H1 (cell line): ENCODE data around the gene MICU2. TPM values are rescaled to one million over a fixed set of nuclear protein-coding genes. Genes with fewer than 3 reads are reported as not detected.

ENCODE experiments used
- CTCF ChIA-PET: fragments of 300-600 bp; sonication (Branson Sonifier 250); formaldehyde crosslinking; loops from one replicate; lab custom pipeline; 2021; ENCODE audit not compliant: partially characterized antibody; lab: Charles Lee
- POLR2A ChIA-PET: fragments of 300-600 bp; sonication (Branson Sonifier 250); formaldehyde crosslinking; loops from one replicate; lab custom pipeline; 2021; ENCODE audit warnings: inconsistent platforms; ENCODE audit not compliant: partially characterized antibody; lab: Charles Lee
- DNase-seq, 2 experiments: peaks; one replicate each; pipeline versions ENCODE4 v3.0.0 to v3.0.0-alpha.2; 2010 to 2022; ENCODE audit warnings: low spot score in 2 of 2, low read depth in 1 of 2, mixed read lengths in 1 of 2
- FAIRE-seq: peaks from 2 replicates; lab custom pipeline; 2011; peaks lifted over from hg19 to GRCh38; lab: Jason Lieb, UNC
- H2AFZ ChIP-seq: 2 replicates; pipeline ENCODE4 v1.8.1; 2012; ENCODE audit warnings: low read length, inconsistent platforms
- H2AK5ac ChIP-seq: 2 replicates; pipeline ENCODE4 v1.6.1; 2013; ENCODE audit warnings: low read depth, low read length
- H2BK120ac ChIP-seq: replicated peaks from 2 replicates; pipeline ENCODE3; 2013; ENCODE audit warnings: low read depth, low read length, inconsistent platforms
- H2BK12ac ChIP-seq: 2 replicates; pipeline ENCODE4 v1.6.1; 2013; ENCODE audit warnings: low read depth, low read length
- H2BK15ac ChIP-seq: 2 replicates; pipeline ENCODE4 v1.6.1; 2013; ENCODE audit warnings: low read length
- H2BK20ac ChIP-seq: 2 replicates; pipeline ENCODE4 v1.6.1; 2013; ENCODE audit warnings: low read length
- H2BK5ac ChIP-seq: 2 replicates; pipeline ENCODE4 v1.6.1; 2013; ENCODE audit warnings: low read depth, low read length
- H3K14ac ChIP-seq: 2 replicates; pipeline ENCODE4 v1.6.1; 2013; ENCODE audit warnings: inconsistent platforms; ENCODE audit not compliant: insufficient read length
- H3K18ac ChIP-seq: 2 replicates; pipeline ENCODE4 v1.6.1; 2013; ENCODE audit warnings: low read length; ENCODE audit errors: extremely low read depth
- H3K23ac ChIP-seq: 2 replicates; pipeline ENCODE4 v1.6.1; 2013; ENCODE audit warnings: inconsistent platforms; ENCODE audit not compliant: insufficient read length
- H3K23me2 ChIP-seq: 2 replicates; pipeline ENCODE4 v1.6.1; 2013; ENCODE audit warnings: low read depth, low read length
- H3K27ac ChIP-seq: 2 replicates; pipeline ENCODE4 v1.6.1; 2011; ENCODE audit warnings: low read depth, low read length, inconsistent platforms
- H3K27me3 ChIP-seq, 4 experiments: replicated peaks in 1 of 4; 1 replicate in 1 of 4; 2 replicates in 3 of 4; pipeline versions ENCODE4 v1.6.1 to v1.8.1; 2011 to 2013; ENCODE audit warnings: low read length in 3 of 4, mild to moderate bottlenecking in 3 of 4, inconsistent platforms in 2 of 4, mixed read lengths in 2 of 4, moderate library complexity in 1 of 4; ENCODE audit not compliant: control insufficient read depth in 3 of 4, insufficient read depth in 3 of 4; ENCODE audit errors: extremely low read depth in 1 of 4
- H3K36me3 ChIP-seq, 4 experiments: 2 replicates each; pipeline versions ENCODE4 v1.6.1 to v1.8.1; 2011 to 2013; ENCODE audit warnings: mild to moderate bottlenecking in 4 of 4, low read length in 3 of 4, moderate library complexity in 2 of 4, control low read depth in 1 of 4, inconsistent platforms in 1 of 4; ENCODE audit not compliant: insufficient read depth in 4 of 4, control insufficient read depth in 2 of 4
- H3K4ac ChIP-seq: replicated peaks from 2 replicates; pipeline ENCODE3; 2013; ENCODE audit warnings: low read length, low read depth, mixed read lengths, inconsistent platforms; ENCODE audit not compliant: insufficient read length
- H3K4me1 ChIP-seq, 4 experiments: replicated peaks in 1 of 4; 1 replicate in 1 of 4; 2 replicates in 3 of 4; pipeline versions ENCODE4 v1.6.1 to v1.8.1; 2011 to 2013; ENCODE audit warnings: low read length in 3 of 4, inconsistent platforms in 2 of 4, mixed read lengths in 1 of 4; ENCODE audit not compliant: insufficient read depth in 4 of 4, control insufficient read depth in 3 of 4
- H3K4me2 ChIP-seq, 2 experiments: 2 replicates each; pipeline versions ENCODE4 v1.6.1 to v1.8.1; 2011 to 2013; ENCODE audit warnings: low read depth in 2 of 2, low read length in 2 of 2, control low read depth in 1 of 2, inconsistent platforms in 1 of 2, mild to moderate bottlenecking in 1 of 2; ENCODE audit not compliant: insufficient read depth in 1 of 2
- H3K4me3 ChIP-seq, 4 experiments: fragments of 200-600, 300-600 bp in 1 of 4; sonication (generic), shearing (Covaris generic), sonication (Bioruptor Twin) in 1 of 4; 2 replicates each; pipeline versions ENCODE4 v1.5.1 to v1.8.1; 2011 to 2016; ENCODE audit warnings: low read length in 4 of 4, low read depth in 3 of 4, control low read depth in 2 of 4, inconsistent platforms in 2 of 4, mild to moderate bottlenecking in 2 of 4, mixed read lengths in 1 of 4, moderate library complexity in 1 of 4; ENCODE audit not compliant: insufficient read depth in 2 of 4; ENCODE audit errors: extremely low read depth in 1 of 4
- H3K56ac ChIP-seq: replicated peaks from 2 replicates; pipeline ENCODE3; 2013; ENCODE audit warnings: low read depth, mild to moderate bottlenecking, mixed read lengths, low read length, inconsistent platforms; ENCODE audit not compliant: insufficient read length
- H3K79me1 ChIP-seq: 2 replicates; pipeline ENCODE4 v1.6.1; 2013; ENCODE audit warnings: low read depth, low read length, control low read depth
- H3K79me2 ChIP-seq, 2 experiments: 2 replicates each; pipeline versions ENCODE4 v1.6.1 to v1.8.1; 2012 to 2013; ENCODE audit warnings: low read length in 2 of 2, mild to moderate bottlenecking in 2 of 2, inconsistent platforms in 1 of 2; ENCODE audit not compliant: insufficient read depth in 2 of 2, control insufficient read depth in 1 of 2
- H3K9ac ChIP-seq, 4 experiments: replicated peaks in 1 of 4; 1 replicate in 1 of 4; 2 replicates in 3 of 4; pipeline versions ENCODE4 v1.6.1 to v1.8.1; 2011 to 2013; ENCODE audit warnings: low read depth in 3 of 4, low read length in 3 of 4, control low read depth in 2 of 4, mild to moderate bottlenecking in 2 of 4, moderate library complexity in 2 of 4, inconsistent platforms in 1 of 4; ENCODE audit errors: extremely low read depth in 1 of 4
- H3K9me3 ChIP-seq, 2 experiments: 2 replicates each; pipeline versions ENCODE4 v1.6.1 to v1.8.1; 2012 to 2013; ENCODE audit warnings: mild to moderate bottlenecking in 2 of 2, moderate library complexity in 2 of 2, control low read depth in 1 of 2, inconsistent platforms in 1 of 2, low read depth in 1 of 2, low read length in 1 of 2, mixed read lengths in 1 of 2; ENCODE audit not compliant: insufficient read depth in 2 of 2
- H4K20me1 ChIP-seq, 2 experiments: replicated peaks in 1 of 2; 2 replicates each; pipeline versions ENCODE3 to v1.8.1; 2011 to 2013; ENCODE audit warnings: inconsistent platforms in 2 of 2, low read length in 2 of 2, mild to moderate bottlenecking in 1 of 2; ENCODE audit not compliant: insufficient read depth in 2 of 2, control insufficient read depth in 1 of 2
- H4K5ac ChIP-seq: 2 replicates; pipeline ENCODE4 v1.6.1; 2013; ENCODE audit warnings: low read length, low read depth, mixed read lengths, inconsistent platforms; ENCODE audit not compliant: insufficient read length
- H4K8ac ChIP-seq: 2 replicates; pipeline ENCODE4 v1.8.0; 2013; ENCODE audit warnings: mild to moderate bottlenecking, moderate library complexity, low read length, inconsistent platforms; ENCODE audit not compliant: insufficient read depth; ENCODE audit errors: extremely low read depth
- H4K91ac ChIP-seq: replicated peaks from 2 replicates; pipeline ENCODE3; 2013; ENCODE audit warnings: low read length, mixed read lengths, inconsistent platforms; ENCODE audit not compliant: insufficient read length
- BACH1 ChIP-seq: IDR thresholded peaks from 2 replicates; pipeline ENCODE4 v1.6.1; 2012; ENCODE audit warnings: low read length, improper control_type of control experiment
- CEBPB ChIP-seq: IDR thresholded peaks from 2 replicates; pipeline ENCODE4 v1.6.1; 2012; ENCODE audit warnings: low read depth, low read length
- GTF2F1 ChIP-seq: IDR thresholded peaks from 2 replicates; pipeline ENCODE4 v1.6.1; 2012; ENCODE audit warnings: low read depth, low read length, improper control_type of control experiment, borderline replicate concordance
- POU5F1 ChIP-seq: IDR thresholded peaks from 2 replicates; pipeline ENCODE4 v1.6.1; 2011; ENCODE audit warnings: low read depth, mild to moderate bottlenecking, low read length, moderate library complexity
- SP1 ChIP-seq: IDR thresholded peaks from 2 replicates; pipeline ENCODE4 v1.6.1; 2011; ENCODE audit warnings: low read depth, low read length
- WGBS, 2 experiments: shearing (Covaris generic) in 1 of 2; methylation state at CpG; one replicate each; pipeline versions ENCODE4 v1.1.6 to v1.1.7; 2013 to 2015; ENCODE audit warnings: low lambda C conversion rate in 2 of 2, mixed read lengths in 2 of 2, inconsistent platforms in 1 of 2, low coverage in 1 of 2, missing lambda C conversion rate in 1 of 2; ENCODE audit not compliant: insufficient replicate concordance in 2 of 2, insufficient coverage in 1 of 2, insufficient read length in 1 of 2; ENCODE audit errors: extremely low coverage in 1 of 2, missing lambda C conversion rate in 1 of 2; 5-methylcytosine and 5-hydroxymethylcytosine counted together
- polyA plus RNA-seq, 7 experiments: library from polyadenylated mRNA; depleted of rRNA in 3 of 7; stranded (reverse) in 5 of 7; unstranded in 2 of 7; fragments of >200 nt in 5 of 7; fragments of 200-250 nt in 2 of 7; gene quantifications; 1 replicate in 5 of 7; 2 replicates in 1 of 7; 4 replicates in 1 of 7; pipeline versions ENCODE4 v1.2.1 to v1.2.3, GENCODE V29; 2011 to 2013; ENCODE audit warnings: missing spikeins in 2 of 7, mixed read lengths in 2 of 7
- total RNA-seq: library from RNA; stranded (reverse); fragmentation: NEBNext Ultra II Directional; extraction: Animal tissue kit (Norgen Biotek cat#: 25700); gene quantifications from 2 replicates; pipeline ENCODE4 v1.2.1, GENCODE V29; 2021

MICU2 gene
- total and polyA plus RNA-seq, 2 of the 8 experiments (the other 6 are each of a cell fraction or from before 2014, with no cell fraction given), result 34.6 to 36.5 TPM

- Histone ChIP-seq H3K79me2 (no peaks in the 10 kb centered on the region), H3K27ac (no peak overlapping the region), H3K4me2 (peak overlapping the region in 1 of 2 experiments; percentile 12; a peak in 1 of 4 replicates), H2BK20ac (no peak overlapping the region), H2BK15ac (0 out of 2 replicates have a peak overlapping the region, but pooled peaks have one; percentile 31), H3K4me1 (peaks cover 0 to 12% (median 3%) of the 10 kb centered on the region in 4 experiments; a peak in 5 of 7 replicates), H2AK5ac (no peak overlapping the region), H3K9me3 (no peaks in the 10 kb centered on the region), H3K79me1 (no peaks in the 10 kb centered on the region), H4K8ac (no peak overlapping the region), H4K5ac (no peak overlapping the region), H4K91ac (no peak overlapping the region), H3K14ac (no peak overlapping the region), H2BK5ac (no peak overlapping the region), H3K23ac (no peak overlapping the region), H3K4ac (no peak overlapping the region), H3K56ac (no peak overlapping the region), H2AFZ (0 out of 2 replicates have a peak overlapping the region, but pooled peaks have one; percentile 20), H3K9ac (no peak overlapping the region), H3K4me3 (no peak overlapping the region), H3K27me3 (no peaks in the 10 kb centered on the region), H3K36me3 (no peaks in the 10 kb centered on the region), H4K20me1 (no peaks in the 10 kb centered on the region), H2BK120ac (no peak overlapping the region), H3K18ac (no peak overlapping the region), H3K23me2 (no peaks in the 10 kb centered on the region), H2BK12ac (no peak overlapping the region)
- FAIRE-seq, result no peak
- POLR2A ChIA-PET, result interaction anchor here (1.9 kb wide), 1 partner anchor 8 kb away, joined by 9 read pairs; the partner anchor contains the start of gene ZDHHC20
- 85% methylated on average over 7 of the region's 7 CpGs; no CpG with 5 or more reads in 1 of the 2 experiments for WGBS, 2 experiments
- DNase-seq, result no peak
- CTCF ChIA-PET, result interaction anchor here (5.1 kb wide), 1 partner anchor 11 kb away, joined by 27 read pairs; no protein-coding TSS in a partner anchor
- TF ChIP-seq POU5F1 (no peak), GTF2F1 (no peak), SP1 (no peak), CEBPB (no peak), BACH1 (no peak)
Observed at GRCh38 chr13:21466527-21466926, 137.4 kb downstream of the MICU2 start.
